AG09319 (cell line): ENCODE data around the gene FZD10.

Experiments used
- DNase-seq: peaks from one replicate; pipeline ENCODE4 v3.0.0-alpha.2; 2010; ENCODE audit warnings: low read depth; ENCODE audit errors: extremely low read depth
- TF ChIP-seq, protein P1 (sequence below): IDR thresholded peaks from 2 replicates; pipeline ENCODE4 v1.5.1; 2011; ENCODE audit warnings: low read depth, mild to moderate bottlenecking, inconsistent platforms, low read length, moderate library complexity

FZD10 gene

GRCh38 chr12:130160711-130161231 lies 1.5 kb upstream of the FZD10 start:
- TF ChIP-seq, protein P1, sequence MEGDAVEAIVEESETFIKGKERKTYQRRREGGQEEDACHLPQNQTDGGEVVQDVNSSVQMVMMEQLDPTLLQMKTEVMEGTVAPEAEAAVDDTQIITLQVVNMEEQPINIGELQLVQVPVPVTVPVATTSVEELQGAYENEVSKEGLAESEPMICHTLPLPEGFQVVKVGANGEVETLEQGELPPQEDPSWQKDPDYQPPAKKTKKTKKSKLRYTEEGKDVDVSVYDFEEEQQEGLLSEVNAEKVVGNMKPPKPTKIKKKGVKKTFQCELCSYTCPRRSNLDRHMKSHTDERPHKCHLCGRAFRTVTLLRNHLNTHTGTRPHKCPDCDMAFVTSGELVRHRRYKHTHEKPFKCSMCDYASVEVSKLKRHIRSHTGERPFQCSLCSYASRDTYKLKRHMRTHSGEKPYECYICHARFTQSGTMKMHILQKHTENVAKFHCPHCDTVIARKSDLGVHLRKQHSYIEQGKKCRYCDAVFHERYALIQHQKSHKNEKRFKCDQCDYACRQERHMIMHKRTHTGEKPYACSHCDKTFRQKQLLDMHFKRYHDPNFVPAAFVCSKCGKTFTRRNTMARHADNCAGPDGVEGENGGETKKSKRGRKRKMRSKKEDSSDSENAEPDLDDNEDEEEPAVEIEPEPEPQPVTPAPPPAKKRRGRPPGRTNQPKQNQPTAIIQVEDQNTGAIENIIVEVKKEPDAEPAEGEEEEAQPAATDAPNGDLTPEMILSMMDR: no peak
- DNase-seq: no peak

- TF ChIP-seq, protein P1: no peak
- no peak for DNase-seq
Observed at GRCh38 chr12:130161261-130162243, 712 bp upstream of the FZD10 start.

DNA sequence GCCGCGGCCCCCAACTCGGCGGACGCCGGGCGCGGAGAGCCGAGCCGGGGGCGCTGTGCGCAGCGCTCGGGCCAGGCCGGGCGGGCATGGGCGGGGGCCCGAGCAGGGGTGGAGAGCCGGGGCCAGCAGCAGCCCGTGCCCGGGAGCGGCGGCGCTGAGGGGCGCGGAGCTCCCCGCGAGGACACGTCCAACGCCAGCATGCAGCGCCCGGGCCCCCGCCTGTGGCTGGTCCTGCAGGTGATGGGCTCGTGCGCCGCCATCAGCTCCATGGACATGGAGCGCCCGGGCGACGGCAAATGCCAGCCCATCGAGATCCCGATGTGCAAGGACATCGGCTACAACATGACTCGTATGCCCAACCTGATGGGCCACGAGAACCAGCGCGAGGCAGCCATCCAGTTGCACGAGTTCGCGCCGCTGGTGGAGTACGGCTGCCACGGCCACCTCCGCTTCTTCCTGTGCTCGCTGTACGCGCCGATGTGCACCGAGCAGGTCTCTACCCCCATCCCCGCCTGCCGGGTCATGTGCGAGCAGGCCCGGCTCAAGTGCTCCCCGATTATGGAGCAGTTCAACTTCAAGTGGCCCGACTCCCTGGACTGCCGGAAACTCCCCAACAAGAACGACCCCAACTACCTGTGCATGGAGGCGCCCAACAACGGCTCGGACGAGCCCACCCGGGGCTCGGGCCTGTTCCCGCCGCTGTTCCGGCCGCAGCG lies 639 bp downstream of the FZD10 start:
- no peak for DNase-seq
- TF ChIP-seq, protein P1: no peak

DNA sequence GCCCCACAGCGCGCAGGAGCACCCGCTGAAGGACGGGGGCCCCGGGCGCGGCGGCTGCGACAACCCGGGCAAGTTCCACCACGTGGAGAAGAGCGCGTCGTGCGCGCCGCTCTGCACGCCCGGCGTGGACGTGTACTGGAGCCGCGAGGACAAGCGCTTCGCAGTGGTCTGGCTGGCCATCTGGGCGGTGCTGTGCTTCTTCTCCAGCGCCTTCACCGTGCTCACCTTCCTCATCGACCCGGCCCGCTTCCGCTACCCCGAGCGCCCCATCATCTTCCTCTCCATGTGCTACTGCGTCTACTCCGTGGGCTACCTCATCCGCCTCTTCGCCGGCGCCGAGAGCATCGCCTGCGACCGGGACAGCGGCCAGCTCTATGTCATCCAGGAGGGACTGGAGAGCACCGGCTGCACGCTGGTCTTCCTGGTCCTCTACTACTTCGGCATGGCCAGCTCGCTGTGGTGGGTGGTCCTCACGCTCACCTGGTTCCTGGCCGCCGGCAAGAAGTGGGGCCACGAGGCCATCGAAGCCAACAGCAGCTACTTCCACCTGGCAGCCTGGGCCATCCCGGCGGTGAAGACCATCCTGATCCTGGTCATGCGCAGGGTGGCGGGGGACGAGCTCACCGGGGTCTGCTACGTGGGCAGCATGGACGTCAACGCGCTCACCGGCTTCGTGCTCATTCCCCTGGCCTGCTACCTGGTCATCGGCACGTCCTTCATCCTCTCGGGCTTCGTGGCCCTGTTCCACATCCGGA lies 1.4 kb downstream of the FZD10 start:
- DNase-seq: no peak
- TF ChIP-seq, protein P1: no peak

DNA sequence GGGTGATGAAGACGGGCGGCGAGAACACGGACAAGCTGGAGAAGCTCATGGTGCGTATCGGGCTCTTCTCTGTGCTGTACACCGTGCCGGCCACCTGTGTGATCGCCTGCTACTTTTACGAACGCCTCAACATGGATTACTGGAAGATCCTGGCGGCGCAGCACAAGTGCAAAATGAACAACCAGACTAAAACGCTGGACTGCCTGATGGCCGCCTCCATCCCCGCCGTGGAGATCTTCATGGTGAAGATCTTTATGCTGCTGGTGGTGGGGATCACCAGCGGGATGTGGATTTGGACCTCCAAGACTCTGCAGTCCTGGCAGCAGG lies 1.9 kb downstream of the FZD10 start:
- TF ChIP-seq, protein P1: no peak
- no peak for DNase-seq

- DNase-seq: no peak
- TF ChIP-seq, protein P1: no peak
Observed at GRCh38 chr12:130164936-130165335, 2.7 kb downstream of the FZD10 start.
